Hepatic stellate cell (primary cell): ENCODE data around the gene ENGASE.

Source experiments
- DNase-seq: peaks from one replicate; pipeline ENCODE4 v3.0.0; 2011; ENCODE audit warnings: low spot score

ENGASE gene

GRCh38 chr17:79115487-79115886, 40.9 kb downstream of the ENGASE start:
- DNase-seq = no peak

GRCh38 chr17:79116575-79117368, 42.1 kb downstream of the ENGASE start:
- no peak for DNase-seq

- no peak for DNase-seq
Observed at GRCh38 chr17:79117905-79118487, 43.4 kb downstream of the ENGASE start.

GRCh38 chr17:79118924-79119323, 44.3 kb downstream of the ENGASE start:
- DNase-seq = no peak

- no peak for DNase-seq
Observed at GRCh38 chr17:79120259-79120658, 45.6 kb downstream of the ENGASE start.

- no peak for DNase-seq
Observed at GRCh38 chr17:79123988-79124387, 49.4 kb downstream of the ENGASE start.

GRCh38 chr17:79124513-79125209, 50.0 kb downstream of the ENGASE start:
- DNase-seq = no peak

- no peak for DNase-seq
Observed at GRCh38 chr17:79125503-79125902, 50.9 kb downstream of the ENGASE start.

- no peak for DNase-seq
Observed at GRCh38 chr17:79126139-79126538, 51.5 kb downstream of the ENGASE start.

GRCh38 chr17:79127534-79128135, 53.0 kb downstream of the ENGASE start:
- no peak for DNase-seq

GRCh38 chr17:79129523-79129922, 54.9 kb downstream of the ENGASE start:
- no peak for DNase-seq

- no peak for DNase-seq
Observed at GRCh38 chr17:79130536-79131273, 56.1 kb downstream of the ENGASE start.

- DNase-seq = no peak
Observed at GRCh38 chr17:79131274-79131635, 56.6 kb downstream of the ENGASE start.

- DNase-seq = no peak
Observed at GRCh38 chr17:79131701-79132100, 57.1 kb downstream of the ENGASE start.

GRCh38 chr17:79132271-79133064, 57.8 kb downstream of the ENGASE start:
- no peak for DNase-seq

- DNase-seq = no peak
Observed at GRCh38 chr17:79133214-79133613, 58.6 kb downstream of the ENGASE start.

GRCh38 chr17:79133985-79134384, 59.4 kb downstream of the ENGASE start:
- DNase-seq = no peak

- no peak for DNase-seq
Observed at GRCh38 chr17:79135011-79135410, 60.4 kb downstream of the ENGASE start.

- DNase-seq = no peak
Observed at GRCh38 chr17:79135628-79136405, 61.2 kb downstream of the ENGASE start.
